DND-41 (cell line): Measurements from ENCODE around the gene MAOB.

Experiments
- ATAC-seq: fragments of 200-7000 bp; cut with Tn5 transposase; 3 replicates; pipeline ENCODE4 v1.9.1; 2021; ENCODE audit warnings: low read depth; ENCODE audit not compliant: insufficient read depth
- DNase-seq: peaks from one replicate; pipeline ENCODE4 v3.0.0-alpha.2; 2020
- H2AFZ ChIP-seq: 2 replicates; pipeline ENCODE4 v1.6.0; 2012; ENCODE audit warnings: low read depth, low read length
- H3K27ac ChIP-seq: 2 replicates; pipeline ENCODE4 v1.5.1; 2012; ENCODE audit warnings: low read length, inconsistent platforms
- H3K27me3 ChIP-seq: fragments of 200-600 bp; sonication (generic); 2 replicates; pipeline ENCODE4 v1.6.0; 2012; ENCODE audit warnings: low read length, mild to moderate bottlenecking, inconsistent platforms; ENCODE audit not compliant: insufficient read depth, poor library complexity
- H3K36me3 ChIP-seq: 2 replicates; pipeline ENCODE4 v1.5.1; 2012; ENCODE audit warnings: low read length, inconsistent platforms; ENCODE audit not compliant: insufficient read depth
- H3K4me1 ChIP-seq: 2 replicates; pipeline ENCODE4 v1.5.1; 2012; ENCODE audit warnings: mild to moderate bottlenecking, low read length; ENCODE audit not compliant: insufficient read depth
- H3K4me2 ChIP-seq: 2 replicates; pipeline ENCODE4 v1.6.0; 2012; ENCODE audit warnings: mild to moderate bottlenecking, moderate library complexity, low read length, inconsistent platforms; ENCODE audit not compliant: insufficient read depth
- H3K4me3 ChIP-seq, 2 experiments: fragments of 200-600 bp in 1 of 2; shearing (Covaris generic) in 1 of 2; 2 replicates each; pipeline ENCODE4 v1.5.1; 2012 to 2016; ENCODE audit warnings: inconsistent platforms in 2 of 2, low read length in 2 of 2, mild to moderate bottlenecking in 2 of 2, low read depth in 1 of 2, moderate library complexity in 1 of 2
- H3K79me2 ChIP-seq: 2 replicates; pipeline ENCODE4 v1.6.0; 2012; ENCODE audit warnings: low read length, inconsistent platforms; ENCODE audit not compliant: insufficient read depth
- H3K9ac ChIP-seq: 2 replicates; pipeline ENCODE4 v1.6.0; 2012; ENCODE audit warnings: low read depth, mild to moderate bottlenecking, inconsistent platforms, low read length, moderate library complexity
- H3K9me3 ChIP-seq: 2 replicates; pipeline ENCODE4 v1.5.1; 2012; ENCODE audit warnings: low read length, moderate library complexity, mild to moderate bottlenecking, inconsistent platforms; ENCODE audit not compliant: insufficient read depth, severe bottlenecking
- H4K20me1 ChIP-seq: 2 replicates; pipeline ENCODE4 v1.6.0; 2012; ENCODE audit warnings: low read length; ENCODE audit not compliant: insufficient read depth
- CTCF ChIP-seq: IDR thresholded peaks from 2 replicates; pipeline ENCODE4 v1.5.1; 2012; ENCODE audit warnings: borderline replicate concordance, low read length, moderate library complexity, mild to moderate bottlenecking; ENCODE audit not compliant: poor library complexity, severe bottlenecking; ENCODE audit errors: extremely low read depth
- EZH2 ChIP-seq: IDR thresholded peaks from 3 replicates; pipeline ENCODE4 v1.6.1; 2012; ENCODE audit warnings: borderline replicate concordance, low read depth, mild to moderate bottlenecking, moderate library complexity, low read length, inconsistent platforms; ENCODE audit not compliant: severe bottlenecking

The MAOB gene

GRCh38 chrX:43865791-43866190, 16.5 kb downstream of the MAOB start:
- Histone ChIP-seq H3K79me2 (no peaks in the 10 kb centered on the region), H3K27me3 (no peaks in the 10 kb centered on the region), H3K4me1 (no peaks in the 10 kb centered on the region), H4K20me1 (no peaks in the 10 kb centered on the region), H3K27ac (no peak overlapping the region), H3K9ac (no peak overlapping the region), H2AFZ (no peak overlapping the region), H3K36me3 (no peaks in the 10 kb centered on the region), H3K9me3 (no peaks in the 10 kb centered on the region), H3K4me2 (no peak overlapping the region), H3K4me3 (no peak overlapping the region)
- ATAC-seq (no peak), DNase-seq (no peak)
- TF ChIP-seq CTCF = no peak
- TF ChIP-seq EZH2 = no peak

GRCh38 chrX:43862434-43862833, 19.8 kb downstream of the MAOB start:
- DNase-seq = no peak
- Histone ChIP-seq H3K27me3 (no peaks in the 10 kb centered on the region), H3K4me2 (no peak overlapping the region), H3K36me3 (no peaks in the 10 kb centered on the region), H3K4me1 (no peaks in the 10 kb centered on the region), H3K4me3 (no peak overlapping the region), H3K27ac (no peak overlapping the region), H3K9ac (no peak overlapping the region), H4K20me1 (no peaks in the 10 kb centered on the region), H2AFZ (no peak overlapping the region), H3K79me2 (no peaks in the 10 kb centered on the region), H3K9me3 (no peaks in the 10 kb centered on the region)
- ATAC-seq = no peak
- TF ChIP-seq EZH2 (no peak), CTCF (no peak)

GRCh38 chrX:43861750-43862149, 20.5 kb downstream of the MAOB start:
- H3K27me3 ChIP-seq = no peaks in the 10 kb centered on the region
- no peaks in the 10 kb centered on the region for H3K9me3 ChIP-seq
- no peaks in the 10 kb centered on the region for H3K4me1 ChIP-seq
- TF ChIP-seq CTCF = no peak
- no peak for TF ChIP-seq EZH2
- H3K4me3 ChIP-seq = no peak overlapping the region
- H3K79me2 ChIP-seq = no peaks in the 10 kb centered on the region
- DNase-seq = no peak
- no peaks in the 10 kb centered on the region for H3K36me3 ChIP-seq
- H2AFZ ChIP-seq = no peak overlapping the region
- no peak overlapping the region for H3K4me2 ChIP-seq
- no peak overlapping the region for H3K9ac ChIP-seq
- no peak overlapping the region for H3K27ac ChIP-seq
- H4K20me1 ChIP-seq = no peaks in the 10 kb centered on the region
- ATAC-seq = no peak
